MCF 10A (cell line): ENCODE measurements around the gene RGS4. TPM values are rescaled to one million over a fixed set of nuclear protein-coding genes. Genes with fewer than 3 reads are reported as not detected.

ENCODE experiments used
- BruUV-seq: library from RNA; stranded (reverse); fragments of 400-500 nt; replicated peaks from 2 replicates; lab custom pipeline; 2021; lab: Mats Ljungman, UMichigan
- CTCF ChIA-PET: fragments of 300-600 bp; sonication (Branson Sonifier 250); formaldehyde crosslinking; extraction: SDS; loops from one replicate; lab custom pipeline; 2021; ENCODE audit warnings: antibody characterized with exemption, inconsistent platforms; lab: Yijun Ruan, JAX
- POLR2A ChIA-PET: fragments of 300-600, 350-650 bp; sonication (Branson Sonifier 250); formaldehyde crosslinking; extraction: SDS; loops from one replicate; lab custom pipeline; 2020; ENCODE audit warnings: antibody characterized with exemption, inconsistent platforms; lab: Yijun Ruan, JAX
- DNase-seq: peaks from one replicate; pipeline ENCODE4 v3.0.0-alpha.2; 2018; ENCODE audit not compliant: unreplicated experiment
- H3K27ac Mint-ChIP-seq: one replicate; pipeline ENCODE4 v1.8.0; 2022; ENCODE audit warnings: mild to moderate bottlenecking, low read depth, mixed read lengths; ENCODE audit not compliant: unreplicated experiment
- H3K27me3 Mint-ChIP-seq: one replicate; pipeline ENCODE4 v1.8.0; 2022; ENCODE audit warnings: mixed read lengths; ENCODE audit not compliant: insufficient read depth, unreplicated experiment
- H3K36me3 Mint-ChIP-seq: one replicate; pipeline ENCODE4 v1.8.0; 2022; ENCODE audit warnings: mild to moderate bottlenecking, moderate library complexity, mixed read lengths; ENCODE audit not compliant: insufficient read depth, unreplicated experiment
- H3K4me1 Mint-ChIP-seq: one replicate; pipeline ENCODE4 v1.8.0; 2022; ENCODE audit warnings: mixed read lengths; ENCODE audit not compliant: insufficient read depth, unreplicated experiment
- H3K4me3 Mint-ChIP-seq: one replicate; pipeline ENCODE4 v1.8.0; 2022; ENCODE audit warnings: mild to moderate bottlenecking, moderate library complexity, mixed read lengths; ENCODE audit not compliant: unreplicated experiment
- H3K9me3 Mint-ChIP-seq: one replicate; pipeline ENCODE4 v1.8.0; 2022; ENCODE audit warnings: mixed read lengths; ENCODE audit not compliant: unreplicated experiment
- intact Hi-C: fragments of 100-400 bp; cut with micrococcal nuclease; formaldehyde crosslinking; loops from 2 replicates; pipeline ENCODE4 v1.14.1; 2022
- total RNA-seq: library from RNA; stranded (reverse); gene quantifications from 2 replicates; pipeline ENCODE4 v1.2.3, GENCODE V29; 2022
- TF ChIP-seq, protein P1 (sequence below): fragments of 200-600 bp; IDR thresholded peaks from one replicate; pipeline ENCODE4 v1.8.0; 2022; ENCODE audit warnings: antibody characterized with exemption, mild to moderate bottlenecking; ENCODE audit not compliant: unreplicated experiment

The RGS4 gene
- total RNA-seq, 1 experiment from 2014 or later = 0.28 TPM

GRCh38 chr1:163074716-163075284 lies 5.6 kb downstream of the RGS4 start:
- intact Hi-C loops = loop anchor here (5.0 kb wide), 2 partner anchors 137 to 182 kb away; no protein-coding TSS in a partner anchor
- ChIA-PET CTCF (interaction anchor here (0.6 to 8.3 kb wide), 6 partner anchors 10 to 240 kb away, joined by 3 to 148 read pairs (median 4); no protein-coding TSS in a partner anchor), POLR2A (no interaction called here)
- Mint-ChIP-seq H3K27ac (no peak overlapping the region), H3K36me3 (no peaks in the 10 kb centered on the region), H3K4me3 (no peak overlapping the region), H3K4me1 (peaks cover 5% of the 10 kb centered on the region), H3K9me3 (no peaks in the 10 kb centered on the region), H3K27me3 (peaks cover 12% of the 10 kb centered on the region)
- no TSS peak for BruUV-seq
- TF ChIP-seq, protein P1, sequence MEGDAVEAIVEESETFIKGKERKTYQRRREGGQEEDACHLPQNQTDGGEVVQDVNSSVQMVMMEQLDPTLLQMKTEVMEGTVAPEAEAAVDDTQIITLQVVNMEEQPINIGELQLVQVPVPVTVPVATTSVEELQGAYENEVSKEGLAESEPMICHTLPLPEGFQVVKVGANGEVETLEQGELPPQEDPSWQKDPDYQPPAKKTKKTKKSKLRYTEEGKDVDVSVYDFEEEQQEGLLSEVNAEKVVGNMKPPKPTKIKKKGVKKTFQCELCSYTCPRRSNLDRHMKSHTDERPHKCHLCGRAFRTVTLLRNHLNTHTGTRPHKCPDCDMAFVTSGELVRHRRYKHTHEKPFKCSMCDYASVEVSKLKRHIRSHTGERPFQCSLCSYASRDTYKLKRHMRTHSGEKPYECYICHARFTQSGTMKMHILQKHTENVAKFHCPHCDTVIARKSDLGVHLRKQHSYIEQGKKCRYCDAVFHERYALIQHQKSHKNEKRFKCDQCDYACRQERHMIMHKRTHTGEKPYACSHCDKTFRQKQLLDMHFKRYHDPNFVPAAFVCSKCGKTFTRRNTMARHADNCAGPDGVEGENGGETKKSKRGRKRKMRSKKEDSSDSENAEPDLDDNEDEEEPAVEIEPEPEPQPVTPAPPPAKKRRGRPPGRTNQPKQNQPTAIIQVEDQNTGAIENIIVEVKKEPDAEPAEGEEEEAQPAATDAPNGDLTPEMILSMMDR = no peak
- DNase-seq = no peak

DNA sequence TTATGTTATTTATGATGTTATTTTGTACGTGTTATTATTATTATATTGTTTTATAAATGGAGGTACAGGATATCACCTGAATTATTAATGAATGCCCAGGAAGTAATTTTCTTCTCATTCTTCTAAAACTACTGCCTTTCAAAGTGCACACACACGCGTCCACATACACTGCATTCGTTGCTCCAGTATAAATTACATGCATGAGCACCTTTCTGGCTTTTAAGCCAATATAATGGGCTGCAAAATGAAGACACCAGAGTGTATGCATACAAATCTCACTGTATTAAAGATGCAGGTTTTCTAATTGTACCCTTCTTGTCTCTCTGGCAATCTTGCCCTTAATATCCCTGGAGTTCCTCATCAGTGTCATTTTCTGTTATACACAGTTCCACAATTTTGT lies 6.9 kb downstream of the RGS4 start:
- intact Hi-C loops = no loop called here
- DNase-seq = no peak
- CTCF ChIA-PET = interaction anchor here (0.6 to 8.3 kb wide), 4 partner anchors 105 to 239 kb away, joined by 3 to 111 read pairs (median 5); no protein-coding TSS in a partner anchor
- POLR2A ChIA-PET = no interaction called here
- H3K36me3 Mint-ChIP-seq = no peaks in the 10 kb centered on the region
- H3K4me1 Mint-ChIP-seq = peaks cover 5% of the 10 kb centered on the region
- TF ChIP-seq, protein P1 = no peak
- no TSS peak for BruUV-seq
- H3K9me3 Mint-ChIP-seq = no peaks in the 10 kb centered on the region
- no peak overlapping the region for H3K27ac Mint-ChIP-seq
- H3K4me3 Mint-ChIP-seq = no peak overlapping the region
- no peaks in the 10 kb centered on the region for H3K27me3 Mint-ChIP-seq

- Mint-ChIP-seq H3K4me1 (peaks cover 5% of the 10 kb centered on the region), H3K36me3 (no peaks in the 10 kb centered on the region), H3K27ac (no peak overlapping the region), H3K4me3 (no peak overlapping the region), H3K9me3 (no peaks in the 10 kb centered on the region), H3K27me3 (no peaks in the 10 kb centered on the region)
- no peak for DNase-seq
- ChIA-PET POLR2A (no interaction called here), CTCF (interaction anchor here (0.6 to 1.5 kb wide), 4 partner anchors 99 to 239 kb away, joined by 3 to 6 read pairs (median 4); no protein-coding TSS in a partner anchor)
- intact Hi-C loops = no loop called here
- TF ChIP-seq, protein P1 = no peak
- BruUV-seq = no TSS peak
These were observed 7.3 kb downstream of the RGS4 start for GRCh38 chr1:163076446-163076845.

- Mint-ChIP-seq H3K36me3 (no peaks in the 10 kb centered on the region), H3K4me3 (no peak overlapping the region), H3K27ac (no peak overlapping the region), H3K9me3 (no peaks in the 10 kb centered on the region), H3K27me3 (no peaks in the 10 kb centered on the region), H3K4me1 (peaks cover under 1% of the 10 kb centered on the region)
- ChIA-PET POLR2A (no interaction called here), CTCF (interaction anchor here (0.5 to 1.5 kb wide), 4 partner anchors 98 to 238 kb away, joined by 3 to 6 read pairs (median 4); no protein-coding TSS in a partner anchor)
- TF ChIP-seq, protein P1 = no peak
- intact Hi-C loops = no loop called here
- DNase-seq = no peak
- BruUV-seq = no TSS peak
These were observed 8.0 kb downstream of the RGS4 start for GRCh38 chr1:163076981-163077761.
